Renal cortex interstitium (tissue), 11 donors: ENCODE data around the gene FCHSD1. TPM values are rescaled to one million over a fixed set of nuclear protein-coding genes. Genes with fewer than 3 reads are reported as not detected.
"Not testable (repeated sequence)": the region's sequence is repeated elsewhere in the genome, so short reads cannot be mapped to it uniquely, and the experiment has no call there.

Source experiments
- DNase-seq, 11 donors: peaks; one replicate each; pipeline ENCODE4 v3.0.0-alpha.2; 2013; ENCODE audit warnings: low read depth in 9 of 11, low spot score in 4 of 11; ENCODE audit errors: extremely low read depth in 1 of 11
- polyA plus RNA-seq, 3 donors: library from polyadenylated mRNA; unstranded; fragments of 120-200 nt; gene quantifications; one replicate each; pipeline ENCODE4 v1.2.1, GENCODE V29; 2013; ENCODE audit not compliant: insufficient read length in 3 of 3

FCHSD1 gene
- polyA plus RNA-seq, 3 donors, result 12.4 to 19.5 (median 13.5) TPM

DNA sequence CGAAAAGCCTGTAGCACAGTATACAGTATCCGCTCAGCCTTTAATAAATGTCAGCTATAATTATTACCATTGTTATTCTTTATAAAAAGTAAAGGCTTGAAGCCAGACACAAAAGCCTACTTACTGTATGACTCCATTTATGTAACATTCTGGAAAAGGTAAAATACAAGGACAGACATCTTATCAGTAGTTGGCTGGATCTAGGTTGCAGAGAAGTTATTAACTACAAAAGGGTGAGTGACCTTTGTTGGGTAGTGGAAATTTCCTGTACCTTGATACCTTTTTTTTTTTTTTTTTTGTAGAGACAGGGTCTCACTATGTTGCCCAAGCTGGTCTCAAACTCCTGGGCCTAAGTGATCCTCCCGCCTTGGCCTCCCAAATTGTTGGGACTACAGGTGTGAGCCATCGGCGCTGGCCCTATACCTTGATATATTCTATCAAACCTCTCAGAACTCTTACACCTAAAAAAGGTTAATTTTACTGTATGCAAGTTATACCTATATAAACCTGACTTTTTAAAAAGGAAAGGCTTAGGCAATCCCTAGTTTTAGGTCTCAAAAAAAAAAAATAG lies 20.6 kb downstream of the FCHSD1 start:
- no peak for DNase-seq

DNA sequence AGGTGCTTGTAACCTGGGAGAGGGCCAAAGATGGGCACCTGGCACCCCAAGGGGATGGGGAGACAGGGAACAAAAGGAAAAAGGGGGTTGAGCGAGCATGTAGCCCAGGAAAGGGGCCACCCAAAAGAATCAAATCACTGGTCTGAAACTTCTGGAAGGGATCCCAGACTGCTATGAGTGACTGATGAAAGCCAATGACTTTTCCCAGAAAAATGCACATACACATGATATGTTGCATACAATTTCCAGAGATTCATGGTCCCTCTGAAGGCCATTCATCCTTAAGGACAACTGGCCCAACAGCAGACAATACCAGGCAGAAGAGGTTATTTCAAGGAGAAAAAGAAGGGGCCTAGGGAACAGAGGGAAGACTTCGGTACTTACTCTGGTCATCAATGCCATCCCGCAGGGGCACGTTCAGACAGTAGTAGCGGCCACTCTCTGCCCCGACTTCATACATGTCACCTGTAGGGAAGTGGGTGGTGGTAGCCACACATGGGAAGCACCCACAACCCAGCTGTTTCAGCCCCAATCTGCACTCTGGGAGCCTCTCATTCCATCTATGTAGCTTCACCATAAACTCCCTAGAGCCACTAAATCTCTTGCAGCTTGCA lies 22.9 kb downstream of the FCHSD1 start:
- no peak for DNase-seq

- no peak for DNase-seq
Observed at GRCh38 chr5:141623611-141624010, 27.6 kb downstream of the FCHSD1 start.

DNA sequence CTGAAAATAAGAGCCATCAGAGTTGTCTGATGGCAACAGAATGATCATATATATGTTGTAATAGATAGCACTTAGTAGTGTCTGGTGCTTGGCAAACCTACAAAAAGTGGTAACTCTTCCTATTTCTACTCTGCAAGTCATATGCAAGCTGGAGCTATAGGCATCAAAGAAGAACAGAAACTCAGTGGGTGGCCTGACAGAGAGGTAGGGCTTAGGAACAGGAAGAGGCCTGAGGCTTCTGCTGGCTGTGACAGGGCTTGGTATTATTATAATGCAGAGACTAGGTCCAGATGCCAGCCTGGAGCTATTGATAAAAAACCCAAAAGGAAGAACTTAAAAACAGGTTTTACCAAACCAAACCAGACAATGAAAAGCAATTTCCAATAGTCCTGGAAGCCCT lies 28.0 kb downstream of the FCHSD1 start:
- no peak for DNase-seq

DNA sequence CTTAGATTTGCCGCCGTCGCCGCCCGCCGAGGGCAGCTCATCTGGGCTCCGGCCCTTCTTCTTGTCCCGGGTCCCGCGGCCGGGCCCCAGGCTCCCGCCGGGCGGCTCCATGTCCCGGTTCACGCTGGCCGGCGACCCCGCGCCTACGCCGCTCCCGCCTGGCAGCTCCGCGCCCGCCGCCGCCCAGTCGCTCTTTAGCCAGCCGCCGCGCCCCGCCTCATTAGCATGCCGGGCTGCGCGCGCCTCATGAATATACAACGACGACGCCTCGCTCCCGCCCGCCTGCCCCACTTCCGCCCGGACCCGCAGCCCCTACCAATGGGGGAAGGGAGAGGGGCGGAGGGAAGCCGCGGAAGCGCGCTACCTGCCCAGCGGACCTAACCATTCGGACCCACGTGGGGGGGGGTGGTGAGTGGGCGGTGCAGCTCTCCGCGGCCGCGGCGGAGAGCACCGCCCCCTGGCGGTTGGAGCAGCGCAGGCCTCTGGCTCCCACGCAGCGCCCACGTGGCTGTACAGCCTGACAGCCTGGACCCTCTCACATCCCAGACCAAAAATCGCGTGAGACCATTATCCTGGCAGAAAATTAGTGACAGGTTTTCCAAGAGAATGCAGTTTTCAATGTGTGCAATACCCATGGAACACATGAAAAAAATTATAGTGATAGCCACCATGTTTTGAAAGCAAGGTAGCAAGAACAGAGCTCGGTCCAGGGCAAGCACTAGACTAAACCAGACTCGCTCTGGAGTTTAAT lies 32.2 kb downstream of the FCHSD1 start, which contains the start of gene DIAPH1:
Gene DIAPH1, minus strand, starts transcription at position 197 of the 751 bp plus-strand sequence. Its CDS starts 86 bp downstream, at position 111.
- DNase-seq, result peak; percentile 79 to 97 (median 94)

DNA sequence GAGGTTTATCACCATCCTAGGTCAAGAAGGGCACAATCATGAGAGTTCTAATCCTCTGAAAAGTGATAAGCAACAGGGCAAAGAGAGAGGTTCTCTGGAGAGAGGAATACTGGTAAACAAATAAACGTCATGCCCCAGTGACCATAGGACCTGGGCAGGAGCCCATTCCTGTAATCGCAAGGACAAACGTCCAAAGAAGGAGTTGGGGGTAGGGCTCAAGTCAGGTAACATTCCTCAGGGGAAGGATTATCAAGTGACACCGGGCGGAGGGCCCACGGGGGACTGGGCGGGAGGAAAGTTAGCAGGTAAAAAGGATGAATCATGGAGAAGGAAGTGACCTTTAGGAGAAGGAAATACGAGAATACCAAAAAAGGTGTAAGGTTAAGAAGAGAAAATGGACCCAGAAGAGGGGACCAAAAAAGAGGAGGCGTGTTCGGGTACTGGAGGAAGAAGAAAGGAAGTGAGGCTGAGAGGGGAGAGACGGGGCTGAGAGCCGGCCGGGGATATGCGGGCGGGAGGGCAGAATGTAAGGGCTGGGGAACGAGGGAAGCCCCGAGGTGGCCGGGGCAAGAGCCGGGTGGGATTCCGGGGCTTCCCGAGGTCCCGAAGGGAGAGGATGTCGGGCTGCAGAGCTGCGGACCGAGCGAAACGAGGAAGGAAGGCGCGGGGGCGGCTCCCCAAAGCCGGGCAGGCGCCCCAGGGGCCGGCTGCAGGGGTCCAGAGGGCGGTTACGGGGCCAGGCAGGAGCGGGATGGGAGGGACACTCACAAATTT lies 33.0 kb downstream of the FCHSD1 start:
- DNase-seq, result peak in 3 of 11 donors; percentile 45 to 60 (median 56)

- no peak for DNase-seq
Observed at GRCh38 chr5:141617682-141618029, 33.6 kb downstream of the FCHSD1 start.

- DNase-seq, result no peak
Observed at GRCh38 chr5:141617128-141617527, 34.1 kb downstream of the FCHSD1 start.

GRCh38 chr5:141615991-141616720 lies 35.1 kb downstream of the FCHSD1 start:
- no peak for DNase-seq

DNA sequence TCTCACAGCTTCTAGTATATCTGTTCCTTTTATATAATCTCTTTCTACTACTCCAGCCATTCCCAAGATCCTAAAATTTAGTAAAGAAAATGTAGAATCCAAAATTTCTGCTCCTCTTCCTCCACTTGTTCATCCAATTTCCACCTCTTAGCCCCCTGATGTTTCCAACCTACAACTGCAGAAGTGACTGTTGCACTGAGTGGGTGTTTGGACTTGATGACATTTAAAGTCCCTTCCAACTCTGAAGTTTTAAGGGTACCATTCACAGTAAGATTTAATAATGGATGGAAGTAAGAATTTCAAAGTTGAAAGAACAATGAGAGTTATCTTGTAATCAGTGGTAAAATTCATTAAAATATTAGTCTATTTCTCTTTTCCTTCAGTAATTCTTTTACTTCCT lies 37.9 kb downstream of the FCHSD1 start:
- no peak for DNase-seq

DNA sequence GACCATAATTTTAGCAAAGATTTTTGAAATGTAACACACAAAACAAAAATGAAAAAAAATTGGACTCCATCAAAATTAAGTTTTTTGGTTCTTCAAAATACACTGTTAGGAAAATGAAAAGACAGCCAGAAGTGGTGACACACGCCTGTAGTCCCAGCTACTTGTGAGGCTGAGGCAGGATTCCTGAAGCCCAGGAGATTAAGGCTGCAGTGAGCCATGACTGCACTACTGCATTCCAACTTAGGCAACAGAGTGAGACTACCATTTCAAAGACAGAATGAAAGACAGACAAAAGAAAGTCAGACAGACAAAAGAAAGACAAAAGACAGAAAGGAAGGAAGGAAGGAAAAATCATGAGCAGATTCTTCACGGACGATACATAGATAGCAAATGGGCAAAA lies 39.9 kb downstream of the FCHSD1 start:
- no peak for DNase-seq

DNA sequence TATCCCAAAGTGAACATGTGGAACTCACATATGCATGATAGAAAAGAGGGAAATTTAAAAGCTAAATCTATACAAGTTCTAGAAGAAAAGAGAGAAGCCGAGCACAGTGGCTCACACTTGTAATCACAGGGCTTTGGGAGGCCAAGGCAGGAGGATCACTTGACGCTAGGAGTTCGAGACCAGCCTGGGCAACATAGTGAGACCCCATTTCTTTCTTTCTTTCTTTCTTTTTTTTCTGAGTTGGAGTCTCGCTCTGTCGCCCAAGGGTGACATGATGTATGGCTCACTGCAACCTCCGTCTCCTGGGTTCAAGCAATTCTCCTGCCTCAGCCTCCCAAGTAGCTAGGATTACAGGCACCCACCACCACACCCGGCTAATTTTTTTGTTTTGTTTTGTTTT lies 41.3 kb downstream of the FCHSD1 start:
- not testable (repeated sequence) for DNase-seq

DNA sequence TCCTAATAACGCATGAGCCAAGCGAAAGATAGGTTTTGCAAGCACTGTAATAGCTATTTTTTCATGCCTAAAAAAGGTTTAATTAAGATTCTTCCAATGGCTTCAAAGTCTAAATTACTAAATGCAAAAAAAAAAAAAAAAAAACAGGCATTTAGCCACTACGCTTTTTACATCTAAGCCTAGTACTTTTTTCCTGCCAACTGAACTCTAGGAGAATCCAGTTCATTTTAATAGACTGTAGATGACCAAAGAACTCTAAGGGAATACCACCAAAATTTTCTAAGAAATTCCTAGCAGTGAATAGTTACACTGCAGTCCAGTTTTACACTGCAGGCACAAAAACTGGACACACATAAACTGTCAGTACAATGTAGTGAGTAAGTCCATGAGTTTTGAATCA lies 42.2 kb downstream of the FCHSD1 start:
- DNase-seq, result no peak

- peak in 1 of 11 donors; percentile 28 for DNase-seq
Observed at GRCh38 chr5:141608557-141608956, 42.7 kb downstream of the FCHSD1 start.

- DNase-seq, result no peak
Observed at GRCh38 chr5:141608046-141608445, 43.2 kb downstream of the FCHSD1 start.

DNA sequence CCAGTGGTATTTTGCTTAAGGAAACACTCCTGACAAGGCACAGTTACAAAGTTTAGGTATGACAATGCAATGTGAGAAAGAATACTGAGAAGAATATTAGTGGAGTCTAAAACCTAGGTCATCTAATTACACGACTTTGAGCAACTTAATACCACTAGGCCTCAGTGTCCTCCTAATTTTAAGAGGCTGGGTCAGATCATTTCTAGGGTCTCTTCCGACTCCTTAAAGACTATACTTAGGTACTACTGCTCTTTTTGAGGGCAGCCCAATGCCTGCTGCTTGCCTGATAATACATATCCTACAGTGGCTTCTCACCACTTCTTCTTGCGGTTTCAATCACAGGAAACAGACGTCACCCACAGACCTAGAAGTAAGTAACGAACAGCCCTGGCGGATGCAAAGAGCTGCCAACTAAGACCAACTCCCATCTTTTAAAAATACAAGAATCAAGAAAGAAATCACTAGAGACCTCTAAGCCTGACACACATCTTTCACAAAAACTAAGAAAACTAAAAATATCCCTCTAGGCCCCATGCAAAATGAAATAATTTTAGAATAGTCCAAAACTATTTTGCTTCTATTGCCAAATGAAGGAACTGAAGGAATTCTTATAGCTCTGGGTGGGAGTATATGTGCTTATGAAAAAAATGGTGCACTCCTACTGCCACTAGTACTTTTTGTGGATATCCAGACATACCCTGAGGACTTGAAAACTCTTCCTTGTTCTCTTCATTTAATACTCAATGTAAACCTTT lies 45.5 kb downstream of the FCHSD1 start:
- DNase-seq, result no peak

GRCh38 chr5:141603923-141604717 lies 47.1 kb downstream of the FCHSD1 start:
- no peak for DNase-seq

GRCh38 chr5:141602606-141603005 lies 48.6 kb downstream of the FCHSD1 start:
- no peak for DNase-seq
